ENCODE data around the gene KCNK1. TPM values are rescaled to one million over a fixed set of nuclear protein-coding genes. Genes with fewer than 3 reads are reported as not detected.

KCNK1 gene
- total RNA-seq, 1 donor from 2014 or later = 0.37 TPM

GRCh38 chr1:233641029-233641428 lies 27.1 kb downstream of the KCNK1 start:
- DNase-seq (ENCODE audit: low spot score) = no peak
- no peaks in the 10 kb centered on the region for H3K36me3 Mint-ChIP-seq (ENCODE audit: low read depth)
- H3K27ac Mint-ChIP-seq (ENCODE audit: unreplicated experiment) = no peak overlapping the region
- peaks cover 1% of the 10 kb centered on the region for H3K27me3 Mint-ChIP-seq (ENCODE audit: low read depth)
- H3K4me3 Mint-ChIP-seq (ENCODE audit: unreplicated experiment) = no peak overlapping the region
- no peaks in the 10 kb centered on the region for H3K4me1 Mint-ChIP-seq (ENCODE audit: low read depth)
- peaks cover 11% of the 10 kb centered on the region for H3K9me3 Mint-ChIP-seq (ENCODE audit: low read depth)
- no peak for TF ChIP-seq CTCF (IDR thresholded peaks at IDR 0.05)

GRCh38 chr1:233647073-233647472 lies 33.2 kb downstream of the KCNK1 start:
- no peak for TF ChIP-seq CTCF (IDR thresholded peaks at IDR 0.05)
- H3K27me3 Mint-ChIP-seq (ENCODE audit: low read depth) = peaks cover 1% of the 10 kb centered on the region
- no peak for DNase-seq (ENCODE audit: low spot score)
- no peak overlapping the region for H3K4me3 Mint-ChIP-seq (ENCODE audit: unreplicated experiment)
- H3K4me1 Mint-ChIP-seq (ENCODE audit: low read depth) = no peaks in the 10 kb centered on the region
- no peak overlapping the region for H3K27ac Mint-ChIP-seq (ENCODE audit: unreplicated experiment)
- H3K36me3 Mint-ChIP-seq (ENCODE audit: low read depth) = no peaks in the 10 kb centered on the region
- peaks cover 5% of the 10 kb centered on the region for H3K9me3 Mint-ChIP-seq (ENCODE audit: low read depth)

- Mint-ChIP-seq H3K9me3 (ENCODE audit: low read depth) (peaks cover 5% of the 10 kb centered on the region), H3K4me3 (ENCODE audit: unreplicated experiment) (no peak overlapping the region), H3K27ac (ENCODE audit: unreplicated experiment) (no peak overlapping the region), H3K36me3 (ENCODE audit: low read depth) (no peaks in the 10 kb centered on the region), H3K27me3 (ENCODE audit: low read depth) (peaks cover 1% of the 10 kb centered on the region), H3K4me1 (ENCODE audit: low read depth) (no peaks in the 10 kb centered on the region)
- no peak for TF ChIP-seq CTCF (IDR thresholded peaks at IDR 0.05)
- DNase-seq (ENCODE audit: low spot score) = no peak
Observed at GRCh38 chr1:233647636-233648035, 33.7 kb downstream of the KCNK1 start.

DNA sequence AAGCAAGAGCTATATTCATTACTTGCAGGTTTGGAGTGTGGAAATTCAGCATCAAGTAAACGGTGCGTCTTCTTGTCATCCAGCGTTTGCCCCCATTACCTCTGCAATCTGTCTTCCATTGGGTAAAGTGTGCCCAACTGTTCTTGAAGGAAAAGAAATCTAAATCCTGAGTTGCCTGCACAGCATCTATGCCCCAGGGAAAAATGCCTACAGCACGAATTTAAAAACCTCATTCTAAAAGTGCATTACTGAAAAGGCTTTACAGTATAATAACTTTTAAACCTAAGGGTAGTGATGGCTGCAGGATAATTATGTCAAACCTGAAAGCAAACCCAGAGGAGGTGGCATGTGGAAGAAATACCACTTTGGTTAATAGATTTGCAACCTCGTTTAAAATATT lies 37.2 kb downstream of the KCNK1 start:
- no peak for DNase-seq (ENCODE audit: low spot score)
- no peak for TF ChIP-seq CTCF (IDR thresholded peaks at IDR 0.05)
- H3K27ac Mint-ChIP-seq (ENCODE audit: unreplicated experiment) = no peak overlapping the region
- no peaks in the 10 kb centered on the region for H3K27me3 Mint-ChIP-seq (ENCODE audit: low read depth)
- H3K4me1 Mint-ChIP-seq (ENCODE audit: low read depth) = no peaks in the 10 kb centered on the region
- H3K4me3 Mint-ChIP-seq (ENCODE audit: unreplicated experiment) = no peak overlapping the region
- H3K9me3 Mint-ChIP-seq (ENCODE audit: low read depth) = peaks cover 1% of the 10 kb centered on the region
- no peaks in the 10 kb centered on the region for H3K36me3 Mint-ChIP-seq (ENCODE audit: low read depth)

- Mint-ChIP-seq H3K27me3 (ENCODE audit: low read depth) (no peaks in the 10 kb centered on the region), H3K4me1 (ENCODE audit: low read depth) (no peaks in the 10 kb centered on the region), H3K36me3 (ENCODE audit: low read depth) (no peaks in the 10 kb centered on the region), H3K27ac (ENCODE audit: unreplicated experiment) (no peak overlapping the region), H3K9me3 (ENCODE audit: low read depth) (no peaks in the 10 kb centered on the region), H3K4me3 (ENCODE audit: unreplicated experiment) (no peak overlapping the region)
- no peak for TF ChIP-seq CTCF (IDR thresholded peaks at IDR 0.05)
- DNase-seq (ENCODE audit: low spot score) = no peak
Observed at GRCh38 chr1:233651563-233652233, 37.8 kb downstream of the KCNK1 start.
